ENCODE results near the gene LGALS3BP. TPM values are rescaled to one million over a fixed set of nuclear protein-coding genes. Genes with fewer than 3 reads are reported as not detected.

LGALS3BP gene
- polyA plus RNA-seq, 4 donors: 181 to 361 (median 290) TPM

GRCh38 chr17:78998311-78999055 is 18.8 kb upstream of the LGALS3BP start:
- Histone ChIP-seq H3K27ac (ENCODE audit: low read depth in 1 of 3, low read length in 2 of 3) (peak overlapping the region in 2 of 3 donors; percentile 74 to 80), H3K27me3 (ENCODE audit: control insufficient read depth in 3 of 3, insufficient read depth in 3 of 3, low read length in 3 of 3) (no peaks in the 10 kb centered on the region), H3K4me1 (ENCODE audit: control insufficient read depth in 3 of 3, insufficient read depth in 2 of 3, low read depth in 1 of 3, low read length in 2 of 3) (peaks cover 2 to 14% (median 11%) of the 10 kb centered on the region in 3 donors), H3K4me3 (ENCODE audit: low read depth in 1 of 3, low read length in 3 of 3) (no peak overlapping the region), H3K9me3 (ENCODE audit: control insufficient read depth in 2 of 2, insufficient read depth in 1 of 2, low read depth in 1 of 2, low read length in 1 of 2) (no peaks in the 10 kb centered on the region), H3K36me3 (ENCODE audit: control insufficient read depth in 3 of 3, insufficient read depth in 2 of 3, low read depth in 1 of 3, low read length in 3 of 3) (peaks cover 11 to 93% (median 18%) of the 10 kb centered on the region in 3 donors)
- no peak for FAIRE-seq
- peak in 1 of 2 donors; percentile 91 for DNase-seq
- WGBS, 3 donors: 26 to 62% (median 45%) methylated on average over 28 of the region's 28 CpGs

GRCh38 chr17:78997881-78998280 is 18.2 kb upstream of the LGALS3BP start:
- Histone ChIP-seq H3K4me1 (ENCODE audit: control insufficient read depth in 3 of 3, insufficient read depth in 2 of 3, low read depth in 1 of 3, low read length in 2 of 3) (peaks cover 2 to 14% (median 11%) of the 10 kb centered on the region in 3 donors), H3K9me3 (ENCODE audit: control insufficient read depth in 2 of 2, insufficient read depth in 1 of 2, low read depth in 1 of 2, low read length in 1 of 2) (no peaks in the 10 kb centered on the region), H3K27ac (ENCODE audit: low read depth in 1 of 3, low read length in 2 of 3) (peak overlapping the region in 1 of 3 donors; percentile 80), H3K27me3 (ENCODE audit: control insufficient read depth in 3 of 3, insufficient read depth in 3 of 3, low read length in 3 of 3) (no peaks in the 10 kb centered on the region), H3K36me3 (ENCODE audit: control insufficient read depth in 3 of 3, insufficient read depth in 2 of 3, low read depth in 1 of 3, low read length in 3 of 3) (peaks cover 11 to 94% (median 18%) of the 10 kb centered on the region in 3 donors), H3K4me3 (ENCODE audit: low read depth in 1 of 3, low read length in 3 of 3) (no peak overlapping the region)
- 50 to 64% (median 64%) methylated on average over 6 of the region's 6 CpGs for WGBS, 3 donors
- DNase-seq (no peak), FAIRE-seq (no peak)

- H3K27me3 ChIP-seq (ENCODE audit: control insufficient read depth in 3 of 3, insufficient read depth in 3 of 3, low read length in 3 of 3): no peaks in the 10 kb centered on the region
- H3K36me3 ChIP-seq (ENCODE audit: control insufficient read depth in 3 of 3, insufficient read depth in 2 of 3, low read depth in 1 of 3, low read length in 3 of 3): peaks cover 11 to 94% (median 18%) of the 10 kb centered on the region in 3 donors
- H3K9me3 ChIP-seq (ENCODE audit: control insufficient read depth in 2 of 2, insufficient read depth in 1 of 2, low read depth in 1 of 2, low read length in 1 of 2): no peaks in the 10 kb centered on the region
- no peak overlapping the region for H3K4me3 ChIP-seq (ENCODE audit: low read depth in 1 of 3, low read length in 3 of 3)
- DNase-seq: no peak
- peaks cover 2 to 14% (median 11%) of the 10 kb centered on the region in 3 donors for H3K4me1 ChIP-seq (ENCODE audit: control insufficient read depth in 3 of 3, insufficient read depth in 2 of 3, low read depth in 1 of 3, low read length in 2 of 3)
- peak overlapping the region in 1 of 3 donors; percentile 81 for H3K27ac ChIP-seq (ENCODE audit: low read depth in 1 of 3, low read length in 2 of 3)
- FAIRE-seq: no peak
- 90 to 93% (median 93%) methylated on average over 26 to 27 of the region's 27 CpGs for WGBS, 3 donors
Measured at GRCh38 chr17:78997231-78997741, 17.6 kb upstream of the LGALS3BP start.

GRCh38 chr17:78996781-78997201 is 17.1 kb upstream of the LGALS3BP start:
- peaks cover 2 to 14% (median 11%) of the 10 kb centered on the region in 3 donors for H3K4me1 ChIP-seq (ENCODE audit: control insufficient read depth in 3 of 3, insufficient read depth in 2 of 3, low read depth in 1 of 3, low read length in 2 of 3)
- no peak overlapping the region for H3K4me3 ChIP-seq (ENCODE audit: low read depth in 1 of 3, low read length in 3 of 3)
- peak overlapping the region in 2 of 3 donors; percentile 81 to 82 for H3K27ac ChIP-seq (ENCODE audit: low read depth in 1 of 3, low read length in 2 of 3)
- FAIRE-seq (no peak), DNase-seq (no peak)
- WGBS, 3 donors: 65 to 87% (median 78%) methylated on average over 16 of the region's 16 CpGs
- H3K9me3 ChIP-seq (ENCODE audit: control insufficient read depth in 2 of 2, insufficient read depth in 1 of 2, low read depth in 1 of 2, low read length in 1 of 2): no peaks in the 10 kb centered on the region
- no peaks in the 10 kb centered on the region for H3K27me3 ChIP-seq (ENCODE audit: control insufficient read depth in 3 of 3, insufficient read depth in 3 of 3, low read length in 3 of 3)
- H3K36me3 ChIP-seq (ENCODE audit: control insufficient read depth in 3 of 3, insufficient read depth in 2 of 3, low read depth in 1 of 3, low read length in 3 of 3): peaks cover 11 to 95% (median 18%) of the 10 kb centered on the region in 3 donors

- no peaks in the 10 kb centered on the region for H3K27me3 ChIP-seq (ENCODE audit: control insufficient read depth in 3 of 3, insufficient read depth in 3 of 3, low read length in 3 of 3)
- no peaks in the 10 kb centered on the region for H3K9me3 ChIP-seq (ENCODE audit: control insufficient read depth in 2 of 2, insufficient read depth in 1 of 2, low read depth in 1 of 2, low read length in 1 of 2)
- DNase-seq (peak; percentile 49 to 96), FAIRE-seq (no peak)
- peaks cover 2 to 14% (median 11%) of the 10 kb centered on the region in 3 donors for H3K4me1 ChIP-seq (ENCODE audit: control insufficient read depth in 3 of 3, insufficient read depth in 2 of 3, low read depth in 1 of 3, low read length in 2 of 3)
- 21 to 57% (median 36%) methylated on average over 18 of the region's 18 CpGs for WGBS, 3 donors
- H3K36me3 ChIP-seq (ENCODE audit: control insufficient read depth in 3 of 3, insufficient read depth in 2 of 3, low read depth in 1 of 3, low read length in 3 of 3): peaks cover 14 to 96% (median 26%) of the 10 kb centered on the region in 3 donors
- peak overlapping the region; percentile 13 to 82 (median 81) for H3K27ac ChIP-seq (ENCODE audit: low read depth in 1 of 3, low read length in 2 of 3)
- no peak overlapping the region for H3K4me3 ChIP-seq (ENCODE audit: low read depth in 1 of 3, low read length in 3 of 3)
Measured at GRCh38 chr17:78995761-78996451, 16.2 kb upstream of the LGALS3BP start.

- Histone ChIP-seq H3K4me1 (ENCODE audit: control insufficient read depth in 3 of 3, insufficient read depth in 2 of 3, low read depth in 1 of 3, low read length in 2 of 3) (peaks cover 2 to 14% (median 11%) of the 10 kb centered on the region in 3 donors), H3K4me3 (ENCODE audit: low read depth in 1 of 3, low read length in 3 of 3) (no peak overlapping the region), H3K36me3 (ENCODE audit: control insufficient read depth in 3 of 3, insufficient read depth in 2 of 3, low read depth in 1 of 3, low read length in 3 of 3) (peaks cover 19 to 96% (median 29%) of the 10 kb centered on the region in 3 donors), H3K27ac (ENCODE audit: low read depth in 1 of 3, low read length in 2 of 3) (peak overlapping the region in 2 of 3 donors; percentile 13 to 81), H3K9me3 (ENCODE audit: control insufficient read depth in 2 of 2, insufficient read depth in 1 of 2, low read depth in 1 of 2, low read length in 1 of 2) (no peaks in the 10 kb centered on the region), H3K27me3 (ENCODE audit: control insufficient read depth in 3 of 3, insufficient read depth in 3 of 3, low read length in 3 of 3) (no peaks in the 10 kb centered on the region)
- DNase-seq (no peak), FAIRE-seq (no peak)
- 72 to 84% (median 78%) methylated on average over 33 to 34 of the region's 34 CpGs for WGBS, 3 donors
Measured at GRCh38 chr17:78995022-78995760, 15.5 kb upstream of the LGALS3BP start.

GRCh38 chr17:78993981-78994671 is 14.4 kb upstream of the LGALS3BP start:
- Histone ChIP-seq H3K9me3 (ENCODE audit: control insufficient read depth in 2 of 2, insufficient read depth in 1 of 2, low read depth in 1 of 2, low read length in 1 of 2) (no peaks in the 10 kb centered on the region), H3K4me1 (ENCODE audit: control insufficient read depth in 3 of 3, insufficient read depth in 2 of 3, low read depth in 1 of 3, low read length in 2 of 3) (peaks cover 2 to 14% (median 10%) of the 10 kb centered on the region in 3 donors), H3K36me3 (ENCODE audit: control insufficient read depth in 3 of 3, insufficient read depth in 2 of 3, low read depth in 1 of 3, low read length in 3 of 3) (peaks cover 22 to 95% (median 29%) of the 10 kb centered on the region in 3 donors), H3K27me3 (ENCODE audit: control insufficient read depth in 3 of 3, insufficient read depth in 3 of 3, low read length in 3 of 3) (no peaks in the 10 kb centered on the region), H3K27ac (ENCODE audit: low read depth in 1 of 3, low read length in 2 of 3) (no peak overlapping the region), H3K4me3 (ENCODE audit: low read depth in 1 of 3, low read length in 3 of 3) (no peak overlapping the region)
- FAIRE-seq (no peak), DNase-seq (no peak)
- 87 to 92% (median 91%) methylated on average over 22 of the region's 22 CpGs for WGBS, 3 donors

All from small intestine (tissue), 7 donors.